ENCODE data around the gene COA3.

GRCh38 chr17:42772945-42773289, 25.6 kb downstream of the COA3 start:
- TF ChIP-seq CTCF (conservative IDR thresholded peaks at IDR 0.05; ENCODE audit: low read depth, low read length) (no peak), EZH2phosphoT487 (IDR thresholded peaks at IDR 0.05; ENCODE audit: borderline replicate concordance, low read length) (no peak)

All from PC-3 (cell line).